Measurements from ENCODE around the gene TRIP12.

Gene TRIP12

GRCh38 chr2:229922449-229923386, 909 bp upstream of the TRIP12 start, which contains the start of gene FBXO36:
TSS of gene FBXO36 (plus strand) at chr2:229922503. CDS start at chr2:229922514, 11 bp downstream.
- H3K27me3 ChIP-seq, result no peaks in the 10 kb centered on the region
- TF ChIP-seq, protein P1, sequence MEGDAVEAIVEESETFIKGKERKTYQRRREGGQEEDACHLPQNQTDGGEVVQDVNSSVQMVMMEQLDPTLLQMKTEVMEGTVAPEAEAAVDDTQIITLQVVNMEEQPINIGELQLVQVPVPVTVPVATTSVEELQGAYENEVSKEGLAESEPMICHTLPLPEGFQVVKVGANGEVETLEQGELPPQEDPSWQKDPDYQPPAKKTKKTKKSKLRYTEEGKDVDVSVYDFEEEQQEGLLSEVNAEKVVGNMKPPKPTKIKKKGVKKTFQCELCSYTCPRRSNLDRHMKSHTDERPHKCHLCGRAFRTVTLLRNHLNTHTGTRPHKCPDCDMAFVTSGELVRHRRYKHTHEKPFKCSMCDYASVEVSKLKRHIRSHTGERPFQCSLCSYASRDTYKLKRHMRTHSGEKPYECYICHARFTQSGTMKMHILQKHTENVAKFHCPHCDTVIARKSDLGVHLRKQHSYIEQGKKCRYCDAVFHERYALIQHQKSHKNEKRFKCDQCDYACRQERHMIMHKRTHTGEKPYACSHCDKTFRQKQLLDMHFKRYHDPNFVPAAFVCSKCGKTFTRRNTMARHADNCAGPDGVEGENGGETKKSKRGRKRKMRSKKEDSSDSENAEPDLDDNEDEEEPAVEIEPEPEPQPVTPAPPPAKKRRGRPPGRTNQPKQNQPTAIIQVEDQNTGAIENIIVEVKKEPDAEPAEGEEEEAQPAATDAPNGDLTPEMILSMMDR (IDR thresholded peaks at IDR 0.05; ENCODE audit: low read depth, low read length), result no peak
- peak within 1 kb of the TSS; percentile 83 for H3K4me3 ChIP-seq (ENCODE audit: low read depth, low read length)
- H3K36me3 ChIP-seq, result peaks cover 13% of the 10 kb centered on the region
- no peaks in the 10 kb centered on the region for H3K9me3 ChIP-seq
- H3K4me1 ChIP-seq, result 0 out of 2 replicates have a peak, but pooled peaks cover 3% of the 10 kb centered on the region
- peak; percentile 88 for DNase-seq

DNA sequence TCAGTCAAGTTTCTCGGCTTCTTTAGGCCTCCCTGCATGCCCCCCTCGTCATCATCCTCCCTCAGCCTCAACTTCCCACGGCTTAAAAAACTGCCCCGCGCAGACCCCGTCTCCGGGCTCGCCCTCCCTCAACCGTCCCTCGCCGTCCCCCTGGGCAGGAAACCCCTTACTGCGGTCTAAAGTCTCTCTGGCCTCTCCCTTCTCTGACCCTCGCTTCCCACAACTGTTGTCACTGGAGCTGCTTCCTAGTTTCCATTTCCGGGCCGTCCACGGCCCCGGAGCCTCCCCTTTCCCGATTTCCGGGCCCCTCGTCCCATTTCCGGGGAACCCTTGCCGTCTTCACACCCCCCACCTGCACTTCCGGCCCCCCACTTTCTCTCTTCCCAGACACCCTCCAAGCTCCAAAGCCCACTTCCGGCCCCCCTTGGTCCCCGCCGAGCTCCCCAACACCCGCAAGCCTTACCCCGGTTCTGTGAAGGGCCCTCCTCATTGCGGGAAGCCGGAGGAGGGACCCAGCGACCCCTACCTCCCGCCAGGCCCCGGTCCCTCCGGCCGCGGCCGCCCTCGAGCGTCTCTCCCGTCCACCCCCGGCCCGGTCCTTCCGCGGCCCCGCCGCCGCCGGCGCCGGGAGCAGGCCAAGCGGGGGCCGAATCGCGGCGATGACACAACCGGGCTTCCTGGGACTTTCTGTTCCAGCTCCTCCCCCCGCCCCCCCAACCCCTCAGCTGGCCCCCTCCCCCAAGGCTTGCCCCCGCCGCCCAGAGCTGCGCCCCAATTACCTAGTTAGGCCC, 513 bp downstream of the TRIP12 start:
- Histone ChIP-seq H3K9me3 (no peaks in the 10 kb centered on the region), H3K4me3 (ENCODE audit: low read depth, low read length) (peak overlapping the region; percentile 83), H3K36me3 (peaks cover 17% of the 10 kb centered on the region), H3K27me3 (no peaks in the 10 kb centered on the region), H3K4me1 (0 out of 2 replicates have a peak, but pooled peaks cover 3% of the 10 kb centered on the region)
- TF ChIP-seq, protein P1 (IDR thresholded peaks at IDR 0.05; ENCODE audit: low read depth, low read length), result no peak
- DNase-seq, result peak; percentile 64

DNA sequence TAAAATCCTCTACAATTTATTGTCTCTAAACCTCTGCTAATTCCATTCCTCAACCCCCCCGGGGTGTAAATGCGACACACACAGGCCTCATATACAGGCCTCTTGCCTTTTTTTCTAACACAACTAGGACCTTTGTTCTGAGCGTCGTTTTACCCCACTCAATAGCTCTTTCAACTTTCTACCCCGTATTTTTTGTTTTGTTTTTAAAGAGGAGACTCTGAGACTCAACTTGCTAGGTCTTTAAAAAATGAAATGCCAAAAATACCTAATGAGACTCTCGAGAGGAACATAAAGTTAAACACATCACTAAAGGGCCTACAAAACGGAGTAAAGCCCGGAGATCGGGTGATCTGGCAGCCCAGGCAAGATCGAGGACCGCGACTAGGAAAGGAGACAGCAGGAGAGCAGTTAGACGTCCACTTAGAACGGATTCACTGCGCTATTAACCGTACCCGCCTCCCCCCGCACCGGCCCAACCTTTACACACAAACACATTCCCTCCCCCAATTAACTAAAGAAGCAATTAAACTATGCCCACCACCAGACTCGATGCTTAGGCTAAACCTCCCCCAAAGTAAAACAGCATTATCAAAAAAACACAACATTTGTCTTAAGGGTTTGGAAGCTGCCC, 1.7 kb downstream of the TRIP12 start:
- no peaks in the 10 kb centered on the region for H3K9me3 ChIP-seq
- H3K36me3 ChIP-seq, result peaks cover 17% of the 10 kb centered on the region
- H3K4me1 ChIP-seq, result 0 out of 2 replicates have a peak, but pooled peaks cover 3% of the 10 kb centered on the region
- TF ChIP-seq, protein P1 (IDR thresholded peaks at IDR 0.05; ENCODE audit: low read depth, low read length), result no peak
- no peak for DNase-seq
- H3K4me3 ChIP-seq (ENCODE audit: low read depth, low read length), result peak overlapping the region; percentile 83
- no peaks in the 10 kb centered on the region for H3K27me3 ChIP-seq

DNA sequence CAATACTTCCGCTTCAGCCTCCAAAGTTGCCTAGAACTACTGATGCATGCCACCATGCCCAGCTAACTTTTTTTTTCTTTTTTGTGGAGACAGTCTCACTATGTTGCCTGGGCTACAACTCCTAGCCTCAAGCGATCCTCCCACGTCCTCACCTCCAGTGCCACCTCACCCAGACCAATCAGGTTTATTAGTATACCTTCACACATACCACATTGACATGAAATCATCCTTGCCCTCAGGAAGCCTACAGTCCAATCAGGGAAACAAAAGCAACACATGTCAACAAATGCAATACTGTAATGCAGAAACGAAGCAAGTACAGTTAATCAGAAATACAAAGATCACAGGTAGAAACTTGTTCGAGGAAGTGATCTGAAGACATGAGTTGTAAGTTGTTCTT, 4.0 kb downstream of the TRIP12 start:
- H3K36me3 ChIP-seq, result peaks cover 17% of the 10 kb centered on the region
- TF ChIP-seq, protein P1 (IDR thresholded peaks at IDR 0.05; ENCODE audit: low read depth, low read length), result no peak
- H3K4me3 ChIP-seq (ENCODE audit: low read depth, low read length), result no peak overlapping the region

DNA sequence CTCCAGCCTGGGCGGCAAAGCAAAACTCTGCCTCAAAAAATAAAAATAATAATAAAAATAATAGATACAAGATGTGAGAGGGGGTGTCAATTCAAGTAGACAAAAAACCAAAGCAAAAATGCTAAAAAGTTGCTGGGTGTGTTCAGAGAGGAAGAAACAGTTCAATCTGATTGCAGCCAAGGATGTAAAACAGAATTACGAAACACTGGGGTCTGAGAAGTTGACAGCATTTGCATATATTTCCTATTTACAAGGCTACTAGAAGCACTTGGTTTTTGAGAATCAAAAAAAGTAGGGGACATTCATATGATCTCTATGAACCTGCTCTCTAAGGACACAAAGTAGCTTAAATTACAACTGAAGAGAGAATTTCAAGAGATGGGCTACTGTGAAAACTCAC, 7.6 kb downstream of the TRIP12 start:
- Histone ChIP-seq H3K4me3 (ENCODE audit: low read depth, low read length) (no peak overlapping the region), H3K4me1 (0 out of 2 replicates have a peak, but pooled peaks cover 3% of the 10 kb centered on the region), H3K9me3 (no peaks in the 10 kb centered on the region), H3K27me3 (no peaks in the 10 kb centered on the region), H3K36me3 (peaks cover 17% of the 10 kb centered on the region)
- no peak for DNase-seq
- TF ChIP-seq, protein P1 (IDR thresholded peaks at IDR 0.05; ENCODE audit: low read depth, low read length), result no peak

More for the DNA sequence above, 4.0 kb downstream of the TRIP12 start:
- no peak for DNase-seq
- Histone ChIP-seq H3K9me3 (no peaks in the 10 kb centered on the region), H3K27me3 (no peaks in the 10 kb centered on the region), H3K4me1 (0 out of 2 replicates have a peak, but pooled peaks cover 3% of the 10 kb centered on the region)
